ENCODE measurements around the gene EYS. TPM values are rescaled to one million over a fixed set of nuclear protein-coding genes. Genes with fewer than 3 reads are reported as not detected.

Gene EYS
- total RNA-seq, 2 experiments from 2014 or later, result not detected

DNA sequence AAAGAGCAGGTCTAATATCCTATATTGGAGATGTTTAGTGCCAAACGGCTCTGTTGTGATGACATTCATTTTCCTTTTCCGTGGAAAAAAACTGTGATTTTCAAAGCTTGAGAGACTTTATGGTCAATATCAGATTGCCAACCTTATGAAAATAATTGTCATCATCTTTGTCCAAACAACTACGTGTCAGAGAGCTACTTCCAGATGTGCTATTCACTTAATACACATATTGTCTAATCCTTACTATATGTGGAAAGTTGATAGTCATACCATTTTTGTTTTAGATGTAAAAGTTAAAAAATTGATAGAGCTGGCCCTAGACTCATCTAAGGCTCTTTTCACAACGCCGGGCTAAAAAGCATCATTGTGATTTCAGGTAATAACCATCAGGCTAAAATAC lies 1521.4 kb downstream of the EYS start:
- Mint-ChIP-seq H3K36me3 (ENCODE audit: low read depth) (no peaks in the 10 kb centered on the region), H3K4me3 (no peak overlapping the region), H3K27me3 (no peaks in the 10 kb centered on the region), H3K9me3 (peaks cover 10% of the 10 kb centered on the region), H3K4me1 (ENCODE audit: low read depth) (no peaks in the 10 kb centered on the region), H3K27ac (no peak overlapping the region)
- Histone ChIP-seq H3K4me3 (ENCODE audit: low read length) (no peak overlapping the region), H3K4me1 (ENCODE audit: insufficient read depth, low read length) (no peaks in the 10 kb centered on the region), H3K27ac (ENCODE audit: low read depth in 1 of 2, low read length in 2 of 2) (no peak overlapping the region), H3K27me3 (ENCODE audit: control insufficient read depth in 1 of 2, insufficient read depth in 2 of 2, low read length in 2 of 2) (no peaks in the 10 kb centered on the region), H3K9me3 (ENCODE audit: control insufficient read depth in 1 of 2, insufficient read depth in 1 of 2, low read length in 2 of 2) (no peaks in the 10 kb centered on the region), H3K36me3 (ENCODE audit: insufficient read depth, low read length) (no peaks in the 10 kb centered on the region)
- TF ChIP-seq, protein P1, sequence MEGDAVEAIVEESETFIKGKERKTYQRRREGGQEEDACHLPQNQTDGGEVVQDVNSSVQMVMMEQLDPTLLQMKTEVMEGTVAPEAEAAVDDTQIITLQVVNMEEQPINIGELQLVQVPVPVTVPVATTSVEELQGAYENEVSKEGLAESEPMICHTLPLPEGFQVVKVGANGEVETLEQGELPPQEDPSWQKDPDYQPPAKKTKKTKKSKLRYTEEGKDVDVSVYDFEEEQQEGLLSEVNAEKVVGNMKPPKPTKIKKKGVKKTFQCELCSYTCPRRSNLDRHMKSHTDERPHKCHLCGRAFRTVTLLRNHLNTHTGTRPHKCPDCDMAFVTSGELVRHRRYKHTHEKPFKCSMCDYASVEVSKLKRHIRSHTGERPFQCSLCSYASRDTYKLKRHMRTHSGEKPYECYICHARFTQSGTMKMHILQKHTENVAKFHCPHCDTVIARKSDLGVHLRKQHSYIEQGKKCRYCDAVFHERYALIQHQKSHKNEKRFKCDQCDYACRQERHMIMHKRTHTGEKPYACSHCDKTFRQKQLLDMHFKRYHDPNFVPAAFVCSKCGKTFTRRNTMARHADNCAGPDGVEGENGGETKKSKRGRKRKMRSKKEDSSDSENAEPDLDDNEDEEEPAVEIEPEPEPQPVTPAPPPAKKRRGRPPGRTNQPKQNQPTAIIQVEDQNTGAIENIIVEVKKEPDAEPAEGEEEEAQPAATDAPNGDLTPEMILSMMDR (IDR thresholded peaks at IDR 0.05), result no peak
- POLR2A ChIA-PET, result no interaction called here
- no peak for ATAC-seq (ENCODE audit: poor library complexity)
- CTCF ChIA-PET, result no interaction called here
- intact Hi-C loops (cut with DNase I, micrococcal nuclease), result no loop called here
- DNase-seq, result no peak

DNA sequence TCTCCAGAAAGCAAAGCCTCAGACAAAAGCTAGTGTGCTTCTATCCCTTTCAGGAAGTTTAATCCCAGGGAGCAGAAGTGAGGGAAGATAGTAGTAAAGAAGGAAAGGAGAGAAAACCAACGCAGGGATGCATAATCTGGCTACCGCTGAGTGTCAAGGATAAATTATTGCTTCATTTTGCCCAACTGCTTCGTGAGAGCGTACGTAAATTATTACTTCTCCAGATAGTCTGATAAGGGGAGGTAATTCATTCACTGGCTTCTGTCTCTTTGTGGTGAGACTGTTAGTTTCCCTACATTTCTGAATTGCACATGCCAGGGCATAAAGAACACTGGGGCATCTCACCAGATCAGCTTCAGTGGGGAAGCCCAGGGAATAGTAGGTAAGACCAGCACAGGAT lies 1531.7 kb downstream of the EYS start:
- no peaks in the 10 kb centered on the region for H3K36me3 ChIP-seq (ENCODE audit: insufficient read depth, low read length)
- no peaks in the 10 kb centered on the region for H3K4me1 ChIP-seq (ENCODE audit: insufficient read depth, low read length)
- intact Hi-C loops (cut with DNase I, micrococcal nuclease), result no loop called here
- DNase-seq (no peak), ATAC-seq (ENCODE audit: poor library complexity) (no peak)
- H3K27ac Mint-ChIP-seq, result no peak overlapping the region
- no peaks in the 10 kb centered on the region for H3K27me3 ChIP-seq (ENCODE audit: control insufficient read depth in 1 of 2, insufficient read depth in 2 of 2, low read length in 2 of 2)
- ChIA-PET POLR2A (no interaction called here), CTCF (no interaction called here)
- H3K4me3 Mint-ChIP-seq, result no peak overlapping the region
- H3K36me3 Mint-ChIP-seq (ENCODE audit: low read depth), result no peaks in the 10 kb centered on the region
- TF ChIP-seq, protein P1 (IDR thresholded peaks at IDR 0.05), result no peak
- no peak overlapping the region for H3K4me3 ChIP-seq (ENCODE audit: low read length)
- H3K9me3 ChIP-seq (ENCODE audit: control insufficient read depth in 1 of 2, insufficient read depth in 1 of 2, low read length in 2 of 2), result no peaks in the 10 kb centered on the region
- no peaks in the 10 kb centered on the region for H3K27me3 Mint-ChIP-seq
- H3K4me1 Mint-ChIP-seq (ENCODE audit: low read depth), result no peaks in the 10 kb centered on the region
- peaks cover 8% of the 10 kb centered on the region for H3K9me3 Mint-ChIP-seq
- H3K27ac ChIP-seq (ENCODE audit: low read depth in 1 of 2, low read length in 2 of 2), result no peak overlapping the region

DNA sequence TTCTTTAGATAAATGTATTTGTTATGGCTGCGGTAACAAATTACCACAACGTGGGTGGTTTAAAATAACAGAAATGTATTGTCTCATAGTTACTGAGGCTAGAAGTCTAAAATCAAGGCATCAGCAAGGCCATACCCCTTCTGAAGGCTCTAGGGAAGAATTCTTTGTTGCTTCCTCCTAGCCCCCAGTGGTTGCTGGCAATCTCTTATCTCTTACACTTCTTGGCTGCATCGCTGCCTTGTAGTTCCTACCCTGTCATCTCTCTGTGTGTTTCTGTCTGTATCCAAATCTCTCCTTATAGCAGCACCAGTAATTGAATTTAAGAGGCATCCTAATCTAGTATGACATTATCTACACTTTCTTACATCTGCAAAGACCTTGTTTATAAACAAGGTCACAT lies 1536.7 kb downstream of the EYS start:
- H3K27me3 Mint-ChIP-seq, result no peaks in the 10 kb centered on the region
- H3K4me3 ChIP-seq (ENCODE audit: low read length), result no peak overlapping the region
- H3K9me3 Mint-ChIP-seq, result peaks cover 5% of the 10 kb centered on the region
- H3K9me3 ChIP-seq (ENCODE audit: control insufficient read depth in 1 of 2, insufficient read depth in 1 of 2, low read length in 2 of 2), result peaks cover 0 to 4% of the 10 kb centered on the region in 2 experiments
- ATAC-seq (ENCODE audit: poor library complexity), result no peak
- H3K36me3 Mint-ChIP-seq (ENCODE audit: low read depth), result no peaks in the 10 kb centered on the region
- DNase-seq, result no peak
- no peaks in the 10 kb centered on the region for H3K27me3 ChIP-seq (ENCODE audit: control insufficient read depth in 1 of 2, insufficient read depth in 2 of 2, low read length in 2 of 2)
- H3K4me1 Mint-ChIP-seq (ENCODE audit: low read depth), result no peaks in the 10 kb centered on the region
- H3K4me3 Mint-ChIP-seq, result no peak overlapping the region
- ChIA-PET CTCF (no interaction called here), POLR2A (no interaction called here)
- TF ChIP-seq, protein P1 (IDR thresholded peaks at IDR 0.05), result no peak
- no peak overlapping the region for H3K27ac ChIP-seq (ENCODE audit: low read depth in 1 of 2, low read length in 2 of 2)
- intact Hi-C loops (cut with DNase I, micrococcal nuclease), result no loop called here
- H3K4me1 ChIP-seq (ENCODE audit: insufficient read depth, low read length), result no peaks in the 10 kb centered on the region
- H3K36me3 ChIP-seq (ENCODE audit: insufficient read depth, low read length), result no peaks in the 10 kb centered on the region
- H3K27ac Mint-ChIP-seq, result no peak overlapping the region
